CD4-positive, CD25-positive, alpha-beta regulatory T cell (primary cell): Measurements from ENCODE around the gene GLOD4. TPM values are rescaled to one million over a fixed set of nuclear protein-coding genes. Genes with fewer than 3 reads are reported as not detected.

Source experiments
- ATAC-seq, 2 donors: fragments of 150-1000 bp; cut with Tn5 transposase; one replicate each; pipeline ENCODE4 v1.10.0; 2021; ENCODE audit warnings: low read depth in 2 of 2, moderate number of reproducible peaks in 2 of 2, moderate library complexity in 1 of 2
- DNase-seq, 3 donors: peaks; one replicate each; pipeline versions ENCODE4 v3.0.0 to v3.0.0-alpha.2; 2012 to 2022; ENCODE audit warnings: mixed read lengths in 1 of 3
- H3K27ac ChIP-seq: one replicate; pipeline ENCODE4 v1.7.0; 2013; ENCODE audit warnings: mild to moderate bottlenecking, low read length; ENCODE audit not compliant: insufficient read depth, poor library complexity, severe bottlenecking
- H3K27me3 ChIP-seq: one replicate; pipeline ENCODE4 v1.7.0; 2013; ENCODE audit warnings: low read length; ENCODE audit not compliant: control insufficient read depth, insufficient read depth
- H3K36me3 ChIP-seq: one replicate; pipeline ENCODE4 v1.7.0; 2013; ENCODE audit warnings: mild to moderate bottlenecking, low read length, moderate library complexity; ENCODE audit not compliant: control insufficient read depth, insufficient read depth
- H3K4me1 ChIP-seq: 2 replicates; pipeline ENCODE4 v1.7.0; 2013; ENCODE audit warnings: mild to moderate bottlenecking, low read length; ENCODE audit not compliant: insufficient read depth, control insufficient read depth, poor library complexity, severe bottlenecking
- H3K4me3 ChIP-seq: one replicate; pipeline ENCODE4 v1.7.0; 2013; ENCODE audit warnings: low read depth, mild to moderate bottlenecking, low read length, moderate library complexity
- H3K9me3 ChIP-seq, 2 experiments: 1 replicate in 1 of 2; 2 replicates in 1 of 2; pipeline ENCODE4 v1.7.0; 2013; ENCODE audit warnings: low read length in 2 of 2, mild to moderate bottlenecking in 1 of 2, moderate library complexity in 1 of 2; ENCODE audit not compliant: control insufficient read depth in 2 of 2
- H3K27ac Mint-ChIP-seq, 3 donors: one replicate each; pipeline ENCODE4 v1.8.0; 2020 to 2022; ENCODE audit warnings: mild to moderate bottlenecking in 3 of 3, mixed read lengths in 3 of 3, moderate library complexity in 2 of 3
- H3K27me3 Mint-ChIP-seq: one replicate; pipeline ENCODE4 v1.8.0; 2022; ENCODE audit warnings: mild to moderate bottlenecking, mixed read lengths
- H3K36me3 Mint-ChIP-seq: one replicate; pipeline ENCODE4 v1.8.0; 2020; ENCODE audit warnings: mixed read lengths
- H3K4me1 Mint-ChIP-seq, 4 donors: one replicate each; pipeline ENCODE4 v1.8.0; 2020 to 2022; ENCODE audit warnings: mixed read lengths in 4 of 4, mild to moderate bottlenecking in 1 of 4
- H3K4me3 Mint-ChIP-seq, 4 donors: one replicate each; pipeline ENCODE4 v1.8.0; 2020 to 2022; ENCODE audit warnings: mild to moderate bottlenecking in 4 of 4, mixed read lengths in 4 of 4, moderate library complexity in 3 of 4
- H3K9me3 Mint-ChIP-seq, 7 donors: one replicate each; pipeline ENCODE4 v1.8.0; 2020 to 2022; ENCODE audit warnings: mixed read lengths in 7 of 7, mild to moderate bottlenecking in 3 of 7, moderate library complexity in 2 of 7
- polyA plus RNA-seq, 4 donors: library from polyadenylated mRNA; unstranded; fragments of 300-500 nt; fragmentation: Illumina TruSeq; gene quantifications; one replicate each; pipeline ENCODE4 v1.2.3, GENCODE V29; 2021
- total RNA-seq: library from RNA; stranded (reverse); gene quantifications from one replicate; pipeline ENCODE4 v1.2.3, GENCODE V29; 2022

The GLOD4 gene
- total and polyA plus RNA-seq, 5 donors from 2014 or later = 65.0 to 115 (median 108) TPM

DNA sequence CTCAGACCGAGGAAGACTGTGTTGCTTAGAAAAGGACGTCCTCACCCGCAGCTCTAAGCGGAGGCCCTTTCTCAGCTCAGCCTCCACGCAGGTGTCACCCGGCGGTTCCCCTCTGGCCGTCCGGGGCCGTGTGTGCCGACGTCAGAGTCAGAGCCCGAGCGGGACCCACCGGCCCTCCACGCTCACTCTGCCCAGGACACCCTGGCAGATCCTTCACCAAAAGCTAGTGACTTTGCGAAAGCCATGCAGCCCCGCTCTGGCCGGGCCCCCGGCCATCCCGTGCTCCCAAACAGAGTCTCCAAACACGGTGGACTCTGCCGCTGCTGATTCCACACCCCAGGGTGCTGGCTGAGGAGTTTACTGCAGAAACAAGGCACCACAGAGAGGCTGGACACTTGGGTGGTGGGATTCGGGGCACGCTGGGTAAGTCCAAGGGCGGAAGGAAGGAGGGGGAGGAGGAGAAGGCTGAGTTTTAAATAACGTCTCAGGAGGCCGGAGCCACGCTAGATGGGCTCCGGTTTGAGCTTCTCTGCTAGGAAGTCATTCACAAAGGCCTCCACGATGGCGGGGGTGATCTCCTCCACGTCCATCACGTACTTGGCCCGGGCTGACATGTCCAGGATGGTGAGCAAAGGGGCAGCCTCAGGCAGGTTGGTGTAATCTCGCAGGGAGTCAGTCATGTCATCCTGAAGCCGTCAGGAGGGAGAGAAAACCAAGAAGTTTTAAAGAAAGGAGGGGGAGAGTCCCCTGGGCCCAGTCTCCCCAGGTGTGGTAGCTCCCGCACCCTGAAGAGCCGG lies 18.6 kb upstream of the GLOD4 start:
- Mint-ChIP-seq H3K27me3 (no peaks in the 10 kb centered on the region), H3K4me3 (no peak overlapping the region), H3K27ac (no peak overlapping the region), H3K9me3 (no peaks in the 10 kb centered on the region), H3K36me3 (no peaks in the 10 kb centered on the region), H3K4me1 (no peaks in the 10 kb centered on the region)
- Histone ChIP-seq H3K4me3 (no peak overlapping the region), H3K27me3 (no peaks in the 10 kb centered on the region), H3K36me3 (no peaks in the 10 kb centered on the region), H3K4me1 (no peaks in the 10 kb centered on the region), H3K9me3 (no peaks in the 10 kb centered on the region), H3K27ac (no peak overlapping the region)
- no peak for DNase-seq
- no peak for ATAC-seq

DNA sequence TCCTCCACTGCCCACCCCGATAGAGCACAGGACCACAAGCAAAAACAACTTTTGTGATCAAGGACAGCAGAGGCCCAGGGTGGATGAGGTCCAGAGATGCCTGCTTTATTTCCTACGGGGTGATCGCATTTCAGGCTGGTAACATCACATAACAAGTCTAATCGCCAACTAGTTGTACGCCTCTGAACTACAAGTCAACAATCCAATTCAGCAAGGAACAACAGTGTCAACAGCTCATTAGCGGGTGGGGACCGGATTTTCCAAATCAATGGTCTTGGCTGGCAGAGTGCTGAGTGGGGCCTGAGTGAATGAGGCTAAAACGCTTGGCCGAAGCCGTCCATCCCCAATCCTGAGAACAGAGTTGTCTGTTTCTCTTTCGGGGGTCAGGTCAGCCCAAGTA lies 17.2 kb upstream of the GLOD4 start:
- Mint-ChIP-seq H3K27me3 (no peaks in the 10 kb centered on the region), H3K4me3 (no peak overlapping the region), H3K9me3 (no peaks in the 10 kb centered on the region), H3K4me1 (peaks cover 0 to 6% (median 5%) of the 10 kb centered on the region in 4 donors), H3K36me3 (no peaks in the 10 kb centered on the region), H3K27ac (no peak overlapping the region)
- no peaks in the 10 kb centered on the region for H3K9me3 ChIP-seq
- H3K4me1 ChIP-seq = no peaks in the 10 kb centered on the region
- no peak overlapping the region for H3K4me3 ChIP-seq
- no peak for DNase-seq
- no peaks in the 10 kb centered on the region for H3K36me3 ChIP-seq
- H3K27me3 ChIP-seq = no peaks in the 10 kb centered on the region
- H3K27ac ChIP-seq = no peak overlapping the region
- no peak for ATAC-seq

DNA sequence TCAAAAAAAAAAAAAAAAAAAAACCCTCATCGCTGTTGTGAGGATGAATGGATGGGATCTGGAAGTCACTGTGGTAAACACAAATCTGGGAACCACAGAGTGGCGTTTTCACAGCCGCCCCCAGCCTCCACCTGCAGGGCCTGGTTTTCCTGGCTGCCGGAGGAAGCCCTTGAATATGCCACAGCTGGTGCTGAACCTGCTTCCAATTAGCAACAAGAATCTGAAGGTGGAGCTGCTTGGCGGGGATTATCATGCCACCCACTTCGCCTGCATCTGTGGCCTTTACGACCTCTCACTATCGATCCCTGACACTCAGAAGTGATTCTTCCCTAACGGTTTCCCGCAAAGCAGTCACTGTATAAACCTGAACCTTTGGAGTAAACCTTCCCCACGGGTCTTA lies 16.2 kb upstream of the GLOD4 start:
- Mint-ChIP-seq H3K36me3 (peaks cover 3% of the 10 kb centered on the region), H3K27me3 (no peaks in the 10 kb centered on the region), H3K4me3 (no peak overlapping the region), H3K27ac (no peak overlapping the region), H3K9me3 (no peaks in the 10 kb centered on the region), H3K4me1 (peaks cover 0 to 6% (median 5%) of the 10 kb centered on the region in 4 donors)
- no peak for DNase-seq
- ATAC-seq = no peak
- no peaks in the 10 kb centered on the region for H3K27me3 ChIP-seq
- no peak overlapping the region for H3K4me3 ChIP-seq
- H3K36me3 ChIP-seq = no peaks in the 10 kb centered on the region
- no peaks in the 10 kb centered on the region for H3K4me1 ChIP-seq
- no peak overlapping the region for H3K27ac ChIP-seq
- H3K9me3 ChIP-seq = no peaks in the 10 kb centered on the region

DNA sequence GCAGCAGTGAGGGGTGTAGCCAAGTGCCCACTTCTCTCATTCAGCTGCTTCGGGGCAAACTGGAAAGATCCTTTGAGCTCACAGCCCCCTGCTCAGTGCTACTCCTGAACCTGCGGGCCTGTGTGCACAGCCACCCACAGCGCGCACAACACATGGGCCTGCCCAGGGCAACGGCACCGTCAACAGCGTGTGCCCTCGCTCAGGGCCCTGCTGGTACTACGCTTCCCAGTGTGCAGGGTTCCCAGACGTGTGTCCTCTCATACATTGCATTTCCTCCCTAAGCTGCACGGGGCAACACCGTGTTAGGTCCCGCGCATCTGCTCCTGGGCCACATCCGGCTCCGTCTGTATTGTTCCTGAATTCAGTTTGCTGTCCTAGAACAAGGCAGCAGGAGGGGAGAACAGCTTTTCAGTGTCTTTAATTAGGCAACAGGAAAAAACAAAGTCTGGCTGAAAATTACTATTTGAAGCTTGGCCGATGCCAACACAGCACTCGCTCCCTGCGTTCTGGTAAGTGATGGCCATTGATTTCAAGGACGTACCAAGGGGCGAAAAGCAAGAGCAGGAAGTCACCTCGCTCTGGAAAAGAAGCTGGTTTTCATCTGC lies 15.3 kb upstream of the GLOD4 start:
- Mint-ChIP-seq H3K36me3 (peaks cover 8% of the 10 kb centered on the region), H3K27me3 (no peaks in the 10 kb centered on the region), H3K4me3 (no peak overlapping the region), H3K9me3 (no peaks in the 10 kb centered on the region), H3K27ac (no peak overlapping the region), H3K4me1 (peaks cover 0 to 6% (median 5%) of the 10 kb centered on the region in 4 donors)
- Histone ChIP-seq H3K36me3 (peaks cover 5% of the 10 kb centered on the region), H3K4me3 (no peak overlapping the region), H3K9me3 (no peaks in the 10 kb centered on the region), H3K27me3 (no peaks in the 10 kb centered on the region), H3K27ac (no peak overlapping the region), H3K4me1 (no peaks in the 10 kb centered on the region)
- DNase-seq = no peak
- no peak for ATAC-seq

DNA sequence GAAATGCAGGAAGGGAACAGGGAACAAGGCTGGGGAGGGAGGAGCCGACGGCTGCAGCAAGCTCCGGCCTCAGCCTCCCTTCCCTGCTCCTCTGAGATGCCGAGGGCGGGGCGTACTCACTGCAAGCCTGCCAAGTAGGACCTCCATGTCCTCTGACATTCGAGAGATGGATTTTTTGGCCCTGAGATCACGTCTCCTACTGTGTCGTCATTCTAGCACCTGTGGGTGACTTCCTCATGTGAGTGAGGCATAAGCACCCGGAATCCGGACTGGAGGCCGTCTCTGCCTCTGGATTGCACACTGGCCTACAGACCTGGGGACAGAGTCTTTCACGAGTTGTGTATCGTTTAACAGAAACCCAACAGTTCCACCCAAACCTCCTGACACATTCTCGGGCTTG lies 14.5 kb upstream of the GLOD4 start:
- Mint-ChIP-seq H3K27me3 (no peaks in the 10 kb centered on the region), H3K4me3 (no peak overlapping the region), H3K4me1 (peaks cover 0 to 6% (median 5%) of the 10 kb centered on the region in 4 donors), H3K9me3 (no peaks in the 10 kb centered on the region), H3K27ac (no peak overlapping the region), H3K36me3 (peaks cover 14% of the 10 kb centered on the region)
- Histone ChIP-seq H3K36me3 (peaks cover 12% of the 10 kb centered on the region), H3K9me3 (no peaks in the 10 kb centered on the region), H3K27me3 (no peaks in the 10 kb centered on the region), H3K4me3 (no peak overlapping the region), H3K27ac (no peak overlapping the region), H3K4me1 (no peaks in the 10 kb centered on the region)
- DNase-seq (no peak), ATAC-seq (no peak)

DNA sequence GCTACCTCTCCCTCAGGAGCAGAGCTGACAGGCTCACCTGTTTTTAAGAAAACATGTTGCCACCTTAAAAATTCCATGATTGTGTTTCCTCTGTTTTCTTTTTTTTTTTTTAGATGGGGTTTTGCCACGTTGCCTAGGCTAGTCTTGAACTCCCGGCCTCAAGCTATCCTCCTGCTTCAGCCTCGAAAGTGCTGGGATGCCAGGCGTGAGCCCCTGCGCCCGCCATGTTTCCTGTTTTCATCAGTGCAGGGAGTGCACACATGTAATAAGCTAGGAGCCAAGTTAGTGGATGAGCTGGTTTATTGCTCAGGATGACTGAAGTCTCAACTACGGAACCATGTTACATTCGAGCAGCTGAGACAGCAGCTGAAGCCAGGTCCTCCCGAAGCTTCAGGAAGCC lies 13.6 kb upstream of the GLOD4 start:
- DNase-seq (no peak), ATAC-seq (no peak)
- H3K4me3 Mint-ChIP-seq = no peak overlapping the region
- Histone ChIP-seq H3K9me3 (no peaks in the 10 kb centered on the region), H3K27ac (no peak overlapping the region), H3K4me3 (no peak overlapping the region), H3K27me3 (no peaks in the 10 kb centered on the region), H3K36me3 (peaks cover 20% of the 10 kb centered on the region), H3K4me1 (no peaks in the 10 kb centered on the region)
- H3K27me3 Mint-ChIP-seq = no peaks in the 10 kb centered on the region
- peaks cover 22% of the 10 kb centered on the region for H3K36me3 Mint-ChIP-seq
- peak overlapping the region in 1 of 3 donors; percentile 26 for H3K27ac Mint-ChIP-seq
- H3K4me1 Mint-ChIP-seq = peaks cover 0 to 6% (median 5%) of the 10 kb centered on the region in 4 donors
- no peaks in the 10 kb centered on the region for H3K9me3 Mint-ChIP-seq

DNA sequence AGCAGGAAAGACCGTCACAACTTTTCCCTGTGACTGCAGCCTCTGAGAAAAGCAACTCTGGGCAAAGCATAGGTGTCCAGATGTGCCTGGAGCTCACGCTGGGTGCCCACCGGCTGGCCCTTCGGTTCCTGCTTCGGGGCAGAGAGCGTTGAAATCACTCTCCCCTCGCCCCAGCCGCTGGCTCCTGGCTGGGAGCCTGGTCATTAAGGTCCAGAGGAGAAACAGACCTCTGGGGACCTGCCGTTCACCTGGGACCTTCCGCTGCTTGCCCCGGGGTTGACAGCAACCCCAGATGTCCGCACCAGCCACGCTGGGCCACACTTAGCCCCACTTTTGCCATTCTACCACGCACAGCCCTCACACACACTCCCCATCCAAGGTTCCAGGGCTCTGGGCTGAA lies 13.2 kb upstream of the GLOD4 start:
- H3K27ac Mint-ChIP-seq = no peak overlapping the region
- H3K36me3 ChIP-seq = peaks cover 21% of the 10 kb centered on the region
- H3K4me3 Mint-ChIP-seq = no peak overlapping the region
- H3K9me3 ChIP-seq = no peaks in the 10 kb centered on the region
- ATAC-seq (no peak), DNase-seq (no peak)
- no peaks in the 10 kb centered on the region for H3K27me3 Mint-ChIP-seq
- H3K27me3 ChIP-seq = no peaks in the 10 kb centered on the region
- no peaks in the 10 kb centered on the region for H3K9me3 Mint-ChIP-seq
- H3K36me3 Mint-ChIP-seq = peaks cover 22% of the 10 kb centered on the region
- no peaks in the 10 kb centered on the region for H3K4me1 ChIP-seq
- H3K4me3 ChIP-seq = no peak overlapping the region
- no peak overlapping the region for H3K27ac ChIP-seq
- peaks cover 0 to 6% (median 5%) of the 10 kb centered on the region in 4 donors for H3K4me1 Mint-ChIP-seq

DNA sequence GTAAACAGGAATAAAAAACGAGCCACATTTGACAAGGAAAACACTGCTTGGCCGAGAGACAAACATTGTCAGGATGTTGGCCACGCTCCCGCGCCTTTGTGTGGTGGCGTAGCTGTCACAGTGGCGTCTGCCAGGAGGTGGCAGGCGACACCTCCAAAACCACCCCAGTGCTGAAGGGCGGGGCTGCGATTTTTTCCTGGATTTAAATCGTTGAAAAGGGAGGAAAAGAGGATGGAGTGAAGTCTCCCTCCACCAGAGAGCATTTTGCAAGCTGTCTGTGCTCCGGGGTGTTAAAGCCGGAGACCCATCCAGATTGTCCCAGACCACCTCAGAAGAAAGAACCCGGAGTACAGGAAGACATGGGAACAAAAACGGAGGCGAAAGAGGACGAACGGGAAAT lies 12.8 kb upstream of the GLOD4 start:
- Histone ChIP-seq H3K27me3 (no peaks in the 10 kb centered on the region), H3K4me3 (no peak overlapping the region), H3K27ac (no peak overlapping the region), H3K4me1 (no peaks in the 10 kb centered on the region), H3K9me3 (no peaks in the 10 kb centered on the region), H3K36me3 (peaks cover 25% of the 10 kb centered on the region)
- Mint-ChIP-seq H3K4me1 (peaks cover 0 to 6% (median 5%) of the 10 kb centered on the region in 4 donors), H3K36me3 (peaks cover 26% of the 10 kb centered on the region), H3K9me3 (no peaks in the 10 kb centered on the region), H3K4me3 (no peak overlapping the region), H3K27ac (peak overlapping the region in 1 of 3 donors; percentile 67), H3K27me3 (no peaks in the 10 kb centered on the region)
- DNase-seq (peak in 2 of 3 donors; percentile 37 to 47), ATAC-seq (peak; percentile 55 to 70)
